GM06990 (cell line): Measurements from ENCODE around the gene TANC1.

ENCODE experiments used
- DNase-seq: peaks from one replicate; pipeline ENCODE4 v3.0.0-alpha.2; 2011; ENCODE audit not compliant: insufficient read length; ENCODE audit errors: extremely low read depth
- H3K27me3 ChIP-seq: replicated peaks from 2 replicates; pipeline ENCODE4 v1.6.0; 2011; ENCODE audit warnings: low read length; ENCODE audit not compliant: control insufficient read depth, insufficient read depth
- H3K36me3 ChIP-seq: 2 replicates; pipeline ENCODE4 v1.5.1; 2011; ENCODE audit warnings: low read length; ENCODE audit not compliant: control insufficient read depth, insufficient read depth
- H3K4me3 ChIP-seq: replicated peaks from 2 replicates; pipeline ENCODE4 v1.5.1; 2011; ENCODE audit warnings: low read depth, mild to moderate bottlenecking, control low read depth, low read length
- TF ChIP-seq, protein P1 (sequence below): IDR thresholded peaks from 2 replicates; pipeline ENCODE4 v1.5.1; 2011; ENCODE audit warnings: low read length, control low read depth, mild to moderate bottlenecking, inconsistent platforms; ENCODE audit not compliant: insufficient read depth, poor library complexity, severe bottlenecking

Gene TANC1

DNA sequence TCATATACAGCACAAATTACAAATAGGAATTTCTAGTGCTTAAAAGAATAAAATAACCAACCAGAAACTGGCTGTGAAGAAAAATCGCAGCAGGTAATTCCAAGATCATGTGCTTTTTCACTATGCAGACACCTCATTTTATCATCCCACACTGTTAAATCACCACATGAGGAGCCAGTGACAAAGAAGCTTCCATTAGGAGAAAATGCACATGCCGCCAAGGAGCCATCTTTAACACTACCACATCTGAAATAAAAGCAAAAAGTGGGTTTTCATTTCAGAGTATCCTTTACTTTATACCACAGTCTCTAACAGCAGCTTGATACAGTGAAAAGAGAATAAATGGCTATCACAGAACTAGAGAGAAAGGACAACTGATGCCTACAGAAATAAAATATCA lies 311.3 kb downstream of the TANC1 start:
- no peak overlapping the region for H3K4me3 ChIP-seq
- no peaks in the 10 kb centered on the region for H3K27me3 ChIP-seq
- DNase-seq, result no peak
- TF ChIP-seq, protein P1, sequence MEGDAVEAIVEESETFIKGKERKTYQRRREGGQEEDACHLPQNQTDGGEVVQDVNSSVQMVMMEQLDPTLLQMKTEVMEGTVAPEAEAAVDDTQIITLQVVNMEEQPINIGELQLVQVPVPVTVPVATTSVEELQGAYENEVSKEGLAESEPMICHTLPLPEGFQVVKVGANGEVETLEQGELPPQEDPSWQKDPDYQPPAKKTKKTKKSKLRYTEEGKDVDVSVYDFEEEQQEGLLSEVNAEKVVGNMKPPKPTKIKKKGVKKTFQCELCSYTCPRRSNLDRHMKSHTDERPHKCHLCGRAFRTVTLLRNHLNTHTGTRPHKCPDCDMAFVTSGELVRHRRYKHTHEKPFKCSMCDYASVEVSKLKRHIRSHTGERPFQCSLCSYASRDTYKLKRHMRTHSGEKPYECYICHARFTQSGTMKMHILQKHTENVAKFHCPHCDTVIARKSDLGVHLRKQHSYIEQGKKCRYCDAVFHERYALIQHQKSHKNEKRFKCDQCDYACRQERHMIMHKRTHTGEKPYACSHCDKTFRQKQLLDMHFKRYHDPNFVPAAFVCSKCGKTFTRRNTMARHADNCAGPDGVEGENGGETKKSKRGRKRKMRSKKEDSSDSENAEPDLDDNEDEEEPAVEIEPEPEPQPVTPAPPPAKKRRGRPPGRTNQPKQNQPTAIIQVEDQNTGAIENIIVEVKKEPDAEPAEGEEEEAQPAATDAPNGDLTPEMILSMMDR, result no peak
- no peaks in the 10 kb centered on the region for H3K36me3 ChIP-seq

DNA sequence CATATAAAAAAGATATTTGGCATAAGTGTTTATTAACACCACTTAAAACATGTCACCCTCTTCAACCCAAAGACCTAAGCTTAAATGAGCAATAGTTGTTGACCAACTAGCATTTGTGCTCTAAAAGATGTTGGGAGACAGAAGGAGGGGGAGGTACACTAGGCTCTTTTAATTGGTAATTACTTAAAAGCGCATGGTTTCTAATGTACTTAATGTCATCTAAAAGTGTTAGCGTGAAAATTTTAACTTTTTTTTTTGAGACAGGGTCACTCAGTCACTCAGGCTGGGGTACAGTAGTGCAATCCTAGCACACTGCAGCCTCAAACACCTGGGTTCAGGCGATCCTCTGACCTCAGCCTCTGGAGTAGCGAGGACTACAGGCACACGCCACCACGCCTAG lies 312.6 kb downstream of the TANC1 start:
- H3K27me3 ChIP-seq, result no peaks in the 10 kb centered on the region
- DNase-seq, result no peak
- TF ChIP-seq, protein P1, result no peak

More for the DNA sequence above, 312.6 kb downstream of the TANC1 start:
- H3K4me3 ChIP-seq, result no peak overlapping the region
- no peaks in the 10 kb centered on the region for H3K36me3 ChIP-seq
